Measurements from ENCODE around the gene IMPA2. TPM values are rescaled to one million over a fixed set of nuclear protein-coding genes. Genes with fewer than 3 reads are reported as not detected.
A peak's percentile ranks its signal among the peaks of the same experiment; 100 is the strongest.

IMPA2 gene
- total and polyA plus RNA-seq, 2 of the 8 experiments (the other 6 are each of a cell fraction or from before 2014, with no cell fraction given), result 102 to 140 TPM

GRCh38 chr18:11985586-11985985 lies 4.3 kb downstream of the IMPA2 start:
- FAIRE-seq (no peak), DNase-seq (ENCODE audit: low read depth in 1 of 2, low spot score in 2 of 2) (no peak)
- Histone ChIP-seq H2AFZ (ENCODE audit: low read length) (no peak overlapping the region), H2BK20ac (ENCODE audit: low read length) (no peak overlapping the region), H3K4ac (replicated peaks; ENCODE audit: insufficient read length, low read depth, low read length) (no peak overlapping the region), H3K23ac (ENCODE audit: insufficient read length) (no peak overlapping the region), H2AK5ac (ENCODE audit: low read depth, low read length) (no peak overlapping the region), H2BK15ac (ENCODE audit: low read length) (no peak overlapping the region), H3K14ac (ENCODE audit: insufficient read length) (no peak overlapping the region), H4K8ac (ENCODE audit: extremely low read depth, insufficient read depth, low read length) (no peak overlapping the region), H3K4me3 (ENCODE audit: extremely low read depth in 1 of 4, insufficient read depth in 2 of 4, low read depth in 3 of 4, low read length in 4 of 4) (no peak overlapping the region), H4K91ac (replicated peaks; ENCODE audit: insufficient read length, low read length) (no peak overlapping the region), H3K27me3 (replicated peaks in 1 of 4; ENCODE audit: control insufficient read depth in 3 of 4, extremely low read depth in 1 of 4, insufficient read depth in 3 of 4, low read length in 3 of 4) (no peaks in the 10 kb centered on the region), H3K79me1 (ENCODE audit: low read depth, low read length) (peaks cover 14% of the 10 kb centered on the region), H4K20me1 (replicated peaks in 1 of 2; ENCODE audit: control insufficient read depth in 1 of 2, insufficient read depth in 2 of 2, low read length in 2 of 2) (peaks cover 13 to 36% of the 10 kb centered on the region in 2 experiments), H3K23me2 (ENCODE audit: low read depth, low read length) (peaks cover 5% of the 10 kb centered on the region), H3K79me2 (ENCODE audit: control insufficient read depth in 1 of 2, insufficient read depth in 2 of 2, low read length in 2 of 2) (peaks cover 15 to 79% of the 10 kb centered on the region in 2 experiments), H3K56ac (replicated peaks; ENCODE audit: insufficient read length, low read depth, low read length) (no peak overlapping the region), H2BK5ac (ENCODE audit: low read depth, low read length) (0 out of 2 replicates have a peak overlapping the region, but pooled peaks have one; percentile 28), H3K18ac (ENCODE audit: extremely low read depth, low read length) (no peak overlapping the region), H3K9ac (replicated peaks in 1 of 4; ENCODE audit: extremely low read depth in 1 of 4, low read depth in 3 of 4, low read length in 3 of 4) (no peak overlapping the region), H2BK120ac (replicated peaks; ENCODE audit: low read depth, low read length) (no peak overlapping the region), H3K4me1 (replicated peaks in 1 of 4; ENCODE audit: control insufficient read depth in 3 of 4, insufficient read depth in 4 of 4, low read length in 3 of 4) (peaks cover 12 to 36% (median 20%) of the 10 kb centered on the region in 4 experiments), H3K27ac (ENCODE audit: low read depth, low read length) (no peak overlapping the region), H3K4me2 (ENCODE audit: insufficient read depth in 1 of 2, low read depth in 2 of 2, low read length in 2 of 2) (no peak overlapping the region), H2BK12ac (ENCODE audit: low read depth, low read length) (no peak overlapping the region; the same call in 1 of the 2 replicates), H3K36me3 (ENCODE audit: control insufficient read depth in 2 of 4, insufficient read depth in 4 of 4, low read length in 3 of 4) (no peaks in the 10 kb centered on the region), H3K9me3 (ENCODE audit: insufficient read depth in 2 of 2, low read depth in 1 of 2, low read length in 1 of 2) (no peaks in the 10 kb centered on the region), H4K5ac (ENCODE audit: insufficient read length, low read depth, low read length) (no peak overlapping the region)
- 95% methylated on average over 3 of the region's 3 CpGs; no CpG with 5 or more reads in 1 of the 2 experiments for WGBS, 2 experiments (ENCODE audit: extremely low coverage in 1 of 2, insufficient coverage in 1 of 2, insufficient read length in 1 of 2, insufficient replicate concordance in 2 of 2, low coverage in 1 of 2, low lambda C conversion rate in 2 of 2, missing lambda C conversion rate in 1 of 2)
- ChIA-PET POLR2A (ENCODE audit: partially characterized antibody) (interaction anchor here (1.0 kb wide), 2 partner anchors 9 to 49 kb away, joined by 3 to 4 read pairs; no protein-coding TSS in a partner anchor), CTCF (ENCODE audit: partially characterized antibody) (interaction anchor here (1.1 to 1.4 kb wide), 2 partner anchors 9 to 48 kb away, joined by 6 to 7 read pairs; no protein-coding TSS in a partner anchor)
- TF ChIP-seq POU5F1 (IDR thresholded peaks at IDR 0.05; ENCODE audit: low read depth, low read length) (no peak), ASH2L (IDR thresholded peaks at IDR 0.05; ENCODE audit: low read length) (no peak), PHF8 (conservative IDR thresholded peaks at IDR 0.05; ENCODE audit: low read depth, low read length) (no peak), ATF3 (IDR thresholded peaks at IDR 0.05; ENCODE audit: insufficient read depth, low read depth, low read length) (no peak), NANOG (IDR thresholded peaks at IDR 0.05; ENCODE audit: insufficient read depth, low read depth, low read length, poor library complexity, severe bottlenecking) (no peak), TAF7 (optimal IDR thresholded peaks at IDR 0.05; ENCODE audit: borderline replicate concordance, low read depth, low read length) (no peak), BACH1 (IDR thresholded peaks at IDR 0.05; ENCODE audit: low read length) (no peak), RAD21 (IDR thresholded peaks at IDR 0.05 in 1 of 2, conservative IDR thresholded peaks at IDR 0.05 in 1 of 2; ENCODE audit: low read depth in 2 of 2, low read length in 2 of 2) (no peak), CREB1 (IDR thresholded peaks at IDR 0.05) (no peak), RXRA (IDR thresholded peaks at IDR 0.05; ENCODE audit: insufficient read depth, low read depth, low read length) (no peak), CTBP2 (IDR thresholded peaks at IDR 0.05; ENCODE audit: borderline replicate concordance, insufficient read depth, insufficient read length, low read length) (no peak), ZNF274 (IDR thresholded peaks at IDR 0.05; ENCODE audit: borderline replicate concordance, extremely low read depth, low read length) (no peak)

All from H1 (cell line).